ENCODE data around the gene EVA1A.

EVA1A gene

GRCh38 chr2:75539955-75540716 is 20.6 kb downstream of the EVA1A start:
- no peak for DNase-seq

DNA sequence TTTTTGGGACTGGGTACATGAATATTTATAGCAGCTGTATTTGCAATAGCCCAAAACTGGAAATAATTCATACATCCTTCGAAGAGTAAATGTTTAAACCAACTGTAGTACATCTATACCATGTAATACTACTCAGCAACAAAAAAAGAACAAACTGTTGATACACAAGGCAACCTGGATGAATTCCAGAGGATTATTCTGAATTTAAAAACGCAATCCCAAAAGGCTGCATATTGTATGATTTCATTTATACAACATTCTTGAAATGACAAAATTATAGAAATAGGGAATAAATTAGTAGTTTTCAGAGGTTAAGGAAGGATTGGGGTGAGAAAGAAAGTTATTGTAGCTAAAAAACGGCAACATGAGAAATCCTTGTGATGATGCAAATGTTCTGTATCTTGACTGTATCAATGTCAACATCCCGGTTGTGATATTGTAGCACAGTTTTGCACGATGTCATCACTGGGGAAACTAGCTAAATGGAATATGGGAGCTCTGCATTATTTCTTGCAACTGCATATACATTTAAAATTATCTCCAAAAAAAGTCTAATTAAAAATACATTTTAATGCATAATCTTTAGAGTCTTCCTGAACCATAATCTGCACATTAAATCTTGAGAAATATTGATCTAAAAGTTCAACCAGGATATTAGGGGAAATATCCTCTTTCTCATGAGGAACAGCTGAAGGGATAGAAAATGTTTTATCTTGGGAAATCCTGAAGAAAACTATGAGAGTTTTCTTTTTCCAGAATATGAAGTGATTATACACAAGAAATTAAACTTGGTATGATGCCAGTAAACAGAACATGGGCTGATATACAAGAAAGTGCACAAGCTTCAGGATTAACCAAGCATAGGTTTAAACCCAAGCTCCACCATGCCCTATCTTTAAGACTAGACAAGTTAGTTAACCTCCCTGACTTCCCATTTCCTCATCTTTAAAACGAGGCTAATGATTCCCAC is 21.9 kb downstream of the EVA1A start:
- DNase-seq, result no peak

- DNase-seq, result no peak
Observed at GRCh38 chr2:75537658-75538057, 23.1 kb downstream of the EVA1A start.

DNA sequence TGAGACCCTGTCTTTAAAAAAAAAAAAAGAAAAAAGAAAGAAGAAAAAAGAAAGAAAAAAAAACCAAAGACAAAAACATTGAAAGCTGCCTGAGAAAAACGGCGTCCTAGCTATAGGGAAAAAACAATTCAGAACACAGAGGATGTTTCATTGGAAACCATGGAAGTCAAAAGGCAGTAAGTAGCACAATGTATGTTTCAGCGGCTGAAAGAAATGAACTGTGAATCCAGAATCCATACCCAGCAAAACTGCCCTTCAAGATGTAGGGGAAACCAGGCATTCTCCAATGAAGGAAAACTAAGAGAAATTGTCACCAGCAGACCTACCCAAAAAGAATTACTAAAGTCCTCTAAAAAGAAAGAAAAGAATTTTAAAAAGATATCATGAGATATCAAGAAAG is 27.6 kb downstream of the EVA1A start:
- no peak for DNase-seq

- no peak for DNase-seq
Observed at GRCh38 chr2:75532488-75532887, 28.3 kb downstream of the EVA1A start.

GRCh38 chr2:75528221-75528977 is 32.3 kb downstream of the EVA1A start:
- no peak for DNase-seq

DNA sequence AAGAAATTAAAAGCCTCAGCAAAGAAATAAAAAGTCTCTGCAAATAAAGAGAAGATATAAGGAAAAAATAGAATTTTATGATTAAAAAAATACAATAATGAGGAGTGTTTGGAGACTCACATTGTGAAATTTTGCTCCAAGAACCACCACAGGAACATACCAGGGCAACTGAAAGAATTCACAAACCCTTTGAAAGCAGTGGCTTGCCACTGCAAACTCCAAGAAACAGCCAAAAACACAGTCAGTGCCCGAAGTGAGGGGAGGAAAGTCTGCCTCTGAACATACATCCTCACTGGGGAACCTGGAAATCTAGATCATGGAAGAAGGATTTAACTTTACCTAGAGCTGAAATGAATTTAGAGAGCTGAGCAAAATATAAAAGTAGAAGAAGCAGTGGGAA is 33.1 kb downstream of the EVA1A start:
- no peak for DNase-seq

DNA sequence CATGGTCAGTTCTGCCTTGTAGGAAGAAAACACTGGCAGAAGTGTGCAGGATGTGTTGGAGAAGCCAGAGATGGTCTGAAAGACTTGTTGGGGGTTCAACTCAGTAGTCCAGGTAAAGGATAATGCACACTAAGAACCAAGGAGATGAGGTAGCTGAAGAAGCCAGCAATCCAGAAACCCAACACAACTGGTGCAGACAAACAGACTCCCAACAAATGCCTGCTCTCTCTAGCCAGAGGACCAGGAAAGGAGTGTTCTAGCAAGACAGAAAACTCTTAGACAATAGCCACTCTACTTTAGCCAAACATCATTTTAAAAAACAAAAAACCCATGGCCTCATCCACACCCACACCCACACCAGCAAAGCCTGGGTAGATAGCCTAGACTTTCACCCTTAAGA is 33.9 kb downstream of the EVA1A start:
- DNase-seq, result no peak

DNA sequence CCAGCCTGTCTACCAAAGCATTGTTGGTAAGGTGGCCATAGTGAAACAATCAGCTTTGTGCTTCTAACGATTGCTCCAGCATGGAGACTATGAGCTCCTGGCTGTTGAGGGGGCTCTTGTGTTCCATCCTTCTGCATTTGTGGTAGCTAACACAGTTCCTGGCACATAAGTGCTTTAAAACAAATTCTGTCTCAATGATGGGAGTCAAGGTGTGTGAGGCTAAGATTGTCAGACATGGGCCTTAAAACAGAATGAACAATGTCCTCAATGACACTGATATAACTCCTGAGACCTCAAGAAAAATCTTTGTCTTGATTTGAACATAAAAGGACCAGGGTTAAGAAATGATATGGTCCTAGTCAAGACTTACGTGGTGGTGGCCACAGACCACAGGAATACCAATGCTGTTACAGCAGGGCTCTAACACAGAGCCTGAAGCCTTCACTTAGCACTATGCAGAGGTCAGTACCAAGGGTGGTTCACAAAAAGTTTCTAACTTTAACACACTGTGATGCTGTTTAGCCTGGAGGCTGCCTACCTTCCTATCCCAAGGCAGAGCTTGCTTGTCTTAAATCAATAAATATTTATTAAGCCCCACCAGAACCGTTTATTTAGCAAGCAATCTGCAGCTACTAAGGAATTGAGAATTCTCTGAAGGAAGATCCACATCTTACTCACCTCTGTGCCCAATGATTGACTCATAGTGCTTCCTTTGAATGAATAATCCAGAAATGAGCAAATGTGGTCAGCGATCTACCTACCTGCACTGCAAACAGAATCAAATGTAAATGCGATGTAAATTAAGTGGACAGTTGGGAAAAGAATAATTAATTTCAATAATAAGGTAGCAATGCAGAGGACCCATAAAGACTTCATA is 35.1 kb downstream of the EVA1A start:
- no peak for DNase-seq

DNA sequence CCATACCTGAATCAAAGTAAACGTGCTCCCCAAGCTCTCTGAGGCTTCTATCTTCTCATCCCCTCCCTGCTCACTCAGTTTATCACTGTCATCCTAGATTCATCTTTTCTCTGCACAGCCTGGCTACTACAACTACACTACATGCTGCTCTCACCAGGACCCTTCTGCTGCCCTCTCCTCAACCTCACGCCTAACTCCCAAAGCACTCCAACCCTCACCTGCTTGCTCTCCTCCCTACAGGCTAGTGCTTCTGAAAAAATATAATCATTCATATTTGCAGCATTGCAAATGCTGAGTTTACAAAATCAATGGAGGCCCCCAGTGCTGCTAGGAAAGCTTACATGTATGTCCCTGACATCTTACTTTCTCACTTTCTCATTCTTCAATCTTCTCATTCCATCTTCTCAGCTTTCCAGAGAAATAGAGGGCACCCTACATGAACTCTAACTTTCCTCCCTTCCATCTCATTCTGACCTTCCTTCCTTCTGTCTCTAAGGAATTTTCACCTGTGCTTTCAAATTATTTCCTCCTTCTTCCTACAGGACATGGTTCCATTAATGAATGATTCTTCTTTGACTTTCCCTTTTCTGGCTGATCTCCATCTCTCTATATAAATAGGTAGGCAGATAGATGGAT is 36.3 kb downstream of the EVA1A start:
- no peak for DNase-seq

DNA sequence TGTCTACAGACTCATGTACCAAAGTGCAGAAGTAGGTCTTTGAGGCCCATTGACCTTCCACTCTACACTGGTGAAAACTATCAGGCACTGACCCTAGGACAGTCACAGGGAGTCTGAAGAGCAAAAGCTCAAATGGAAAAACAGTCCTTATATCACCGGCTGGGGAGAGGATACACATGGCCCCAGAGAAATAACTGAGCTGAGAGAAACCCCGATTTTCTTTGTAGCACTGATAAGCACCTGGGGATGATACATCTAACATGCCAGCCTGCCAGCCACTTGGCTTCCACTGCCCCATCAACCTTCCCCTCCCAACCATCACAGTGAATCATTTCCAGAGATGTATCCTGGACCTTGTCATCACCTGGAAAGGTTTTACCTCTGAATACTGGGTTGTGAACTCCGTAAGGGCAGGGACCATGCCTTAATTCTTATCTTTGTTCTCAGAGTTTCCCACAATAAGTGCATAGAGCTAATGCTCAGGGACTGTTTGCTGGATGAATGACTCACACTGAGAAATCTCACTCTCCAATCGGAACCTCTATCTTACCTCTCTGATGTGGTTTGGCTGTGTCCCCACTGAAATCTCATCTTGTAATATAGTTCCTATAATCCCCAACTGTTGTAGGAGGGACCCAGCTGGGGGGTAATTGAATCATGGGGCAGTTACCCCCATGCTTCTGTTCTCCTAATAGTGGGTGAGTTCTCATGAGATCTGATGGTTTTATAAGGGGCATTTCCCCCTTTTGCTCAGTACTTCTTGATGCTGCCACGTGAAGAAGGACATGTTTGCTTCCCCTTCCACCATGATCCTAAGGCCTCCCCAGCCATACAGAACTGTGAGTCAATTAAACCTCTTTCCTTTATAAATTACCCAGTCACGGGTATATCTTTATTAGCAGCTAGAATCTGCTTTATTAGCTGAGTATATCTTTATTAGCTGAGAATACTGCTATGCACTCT is 37.1 kb downstream of the EVA1A start:
- DNase-seq, result peak; percentile 18

- DNase-seq, result no peak
Observed at GRCh38 chr2:75522543-75523312, 38.0 kb downstream of the EVA1A start.

DNA sequence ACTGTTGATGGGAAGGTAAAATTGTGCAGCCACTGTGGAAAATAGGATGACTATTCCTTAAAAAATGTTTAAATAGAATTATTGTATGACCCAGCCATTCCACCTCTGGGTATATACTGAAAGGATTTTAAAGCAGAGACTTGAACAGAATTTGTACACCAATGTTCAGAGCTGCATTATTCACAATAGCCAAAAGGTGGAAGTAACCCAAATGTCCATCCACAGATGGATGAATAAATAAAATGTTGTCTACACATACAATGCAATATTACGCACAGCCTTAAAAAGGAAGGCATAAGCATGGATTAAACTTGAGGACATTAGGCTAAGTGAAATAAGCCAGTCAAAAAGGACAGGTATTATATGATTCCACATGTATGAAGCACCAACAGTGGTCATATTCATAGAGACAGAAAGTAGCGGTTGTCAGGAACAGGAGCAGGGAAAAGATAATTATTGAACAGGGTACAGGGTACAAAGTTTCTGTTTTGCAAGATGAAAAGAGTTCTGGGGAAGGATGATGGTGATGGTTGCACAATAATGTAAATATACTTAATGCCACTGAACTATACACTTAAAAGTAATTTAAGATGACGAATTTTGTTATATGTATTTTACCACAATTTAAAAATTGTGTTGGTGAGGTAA is 39.4 kb downstream of the EVA1A start:
- no peak for DNase-seq

- no peak for DNase-seq
Observed at GRCh38 chr2:75519843-75520242, 40.9 kb downstream of the EVA1A start.

GRCh38 chr2:75518638-75519465 is 41.9 kb downstream of the EVA1A start:
- DNase-seq, result no peak

DNA sequence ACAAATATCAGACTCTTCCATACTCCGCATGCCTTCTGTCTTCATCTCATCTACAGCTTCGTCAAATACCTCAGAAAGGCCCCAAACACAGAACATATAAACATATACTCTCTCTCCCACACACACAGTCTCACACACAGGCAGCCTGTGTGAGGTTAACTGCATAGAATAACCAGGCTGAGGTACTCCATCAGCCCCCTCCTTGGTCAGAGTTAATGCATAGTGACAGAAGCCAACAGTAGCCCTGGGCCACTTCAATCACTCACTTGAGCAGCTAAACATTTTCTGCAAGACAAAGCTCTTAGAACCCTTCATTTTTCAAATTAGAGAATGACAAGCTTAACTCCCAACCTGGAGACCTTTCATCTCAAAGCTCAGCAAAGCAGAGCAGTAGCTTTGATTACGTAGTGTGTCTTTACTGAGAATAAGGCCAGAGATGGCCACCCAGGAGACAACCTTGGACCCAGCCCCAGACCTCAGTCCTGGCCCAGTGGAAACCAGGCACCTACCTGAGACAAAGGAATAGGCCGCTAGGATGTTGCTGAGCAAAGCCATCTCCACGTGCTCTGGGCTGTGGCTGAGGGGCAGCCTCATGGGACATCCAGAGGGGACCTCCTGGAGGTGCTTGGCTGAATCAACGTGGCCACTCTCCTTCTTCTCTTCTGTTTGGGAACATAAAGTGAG is 43.0 kb downstream of the EVA1A start:
- no peak for DNase-seq

All from stimulated activated CD4-positive, alpha-beta T cell treated with anti-CD3 and anti-CD28 coated beads, Interleukin-15, amount 100 ng/mL, for 24 hours (primary cell).